Adrenal gland (tissue), 5 donors: Measurements from ENCODE around the gene ZNF516.

Source experiments
- CTCF ChIP-seq, 6 experiments: fragments of 450-650 bp in 4 of 6; fragments of 200-600 bp in 2 of 6; sonication (generic) in 1 of 6; IDR thresholded peaks; 1 replicate in 5 of 6; 2 replicates in 1 of 6; pipeline versions ENCODE4 v1.5.1 to v1.8.0; 2016 to 2021; ENCODE audit warnings: antibody characterized with exemption in 6 of 6, mild to moderate bottlenecking in 2 of 6, moderate library complexity in 1 of 6
- POLR2A ChIP-seq, 2 donors: fragments of 450-650 bp; IDR thresholded peaks; one replicate each; pipeline ENCODE4 v1.6.1; 2017; ENCODE audit warnings: antibody characterized with exemption in 2 of 2, mild to moderate bottlenecking in 2 of 2, moderate library complexity in 1 of 2
- donor health status: DM: no; HTN: no; CAD: no.

GRCh38 chr18:76410033-76410432 is 85.0 kb downstream of the ZNF516 start:
- TF ChIP-seq CTCF (IDR thresholded peaks at IDR 0.05), result no peak
- TF ChIP-seq POLR2A (IDR thresholded peaks at IDR 0.05), result no peak
